GM19035 (cell line): ENCODE measurements around the gene TSPYL4.
A peak's percentile ranks its signal among the peaks of the same experiment; 100 is the strongest.
"Not testable (repeated sequence)": the region's sequence is repeated elsewhere in the genome, so short reads cannot be mapped to it uniquely, and the experiment has no call there.

ENCODE experiments used
- ATAC-seq: cut with Tn5 transposase; IDR thresholded peaks from one replicate; pipeline ENCODE4 v1.9.1; 2021; ENCODE audit not compliant: unreplicated experiment

Gene TSPYL4

GRCh38 chr6:116253505-116254296 lies at the start of gene TSPYL4:
TSS of gene TSPYL4 (minus strand) at chr6:116254075. CDS start at chr6:116254008, 67 bp downstream.
- peak; percentile 100 for ATAC-seq

- no peak for ATAC-seq
Observed at GRCh38 chr6:116301104-116301503, 47.2 kb upstream of the TSPYL4 start.

GRCh38 chr6:116300566-116300965 lies 46.7 kb upstream of the TSPYL4 start:
- ATAC-seq: no peak

- ATAC-seq: no peak
Observed at GRCh38 chr6:116298973-116299372, 45.1 kb upstream of the TSPYL4 start.

- ATAC-seq: no peak
Observed at GRCh38 chr6:116298273-116298672, 44.4 kb upstream of the TSPYL4 start.

GRCh38 chr6:116292553-116292952 lies 38.7 kb upstream of the TSPYL4 start:
- no peak for ATAC-seq

- ATAC-seq: no peak
Observed at GRCh38 chr6:116291701-116292396, 38.0 kb upstream of the TSPYL4 start.

GRCh38 chr6:116290799-116291198 lies 36.9 kb upstream of the TSPYL4 start:
- ATAC-seq: no peak

- no peak for ATAC-seq
Observed at GRCh38 chr6:116289876-116290275, 36.0 kb upstream of the TSPYL4 start.

GRCh38 chr6:116287689-116288282 lies 33.9 kb upstream of the TSPYL4 start:
- no peak for ATAC-seq

GRCh38 chr6:116286773-116287358 lies 33.0 kb upstream of the TSPYL4 start:
- no peak for ATAC-seq

- ATAC-seq: not testable (repeated sequence)
Observed at GRCh38 chr6:116284984-116285383, 31.1 kb upstream of the TSPYL4 start.

GRCh38 chr6:116283191-116283590 lies 29.3 kb upstream of the TSPYL4 start:
- ATAC-seq: no peak

GRCh38 chr6:116282698-116283097 lies 28.8 kb upstream of the TSPYL4 start:
- no peak for ATAC-seq

- no peak for ATAC-seq
Observed at GRCh38 chr6:116280933-116281316, 27.1 kb upstream of the TSPYL4 start.

- ATAC-seq: no peak
Observed at GRCh38 chr6:116280161-116280932, 26.5 kb upstream of the TSPYL4 start.

GRCh38 chr6:116279232-116280160 lies 25.6 kb upstream of the TSPYL4 start, which contains the start of gene TSPYL1:
TSS of gene TSPYL1 (minus strand) at chr6:116279930. CDS start at chr6:116279830, 100 bp downstream.
- peak; percentile 94 for ATAC-seq

GRCh38 chr6:116278854-116279231 lies 25.0 kb upstream of the TSPYL4 start:
- ATAC-seq: peak; percentile 1

- ATAC-seq: no peak
Observed at GRCh38 chr6:116278481-116278829, 24.6 kb upstream of the TSPYL4 start.

GRCh38 chr6:116277124-116277523 lies 23.2 kb upstream of the TSPYL4 start:
- ATAC-seq: no peak
